HEK293 (cell line): Measurements from ENCODE around the gene SUMO3.
A peak's percentile ranks its signal among the peaks of the same experiment; 100 is the strongest.

Experiments used
- BCL11A ChIP-seq: fragments of 450-650 bp; formaldehyde crosslinking; IDR thresholded peaks from 2 replicates; pipeline ENCODE4 v1.5.1; 2016; ENCODE audit warnings: low read depth, missing biosample characterization, missing genetic modification characterization
- KLF10 ChIP-seq: fragments of 450-650 bp; IDR thresholded peaks from 2 replicates; pipeline ENCODE4 v1.5.1; 2018; ENCODE audit warnings: missing biosample characterization, mild to moderate bottlenecking, missing genetic modification characterization
- MYNN ChIP-seq: fragments of 450-650 bp; formaldehyde crosslinking; IDR thresholded peaks from 2 replicates; pipeline ENCODE4 v1.5.1; 2016; ENCODE audit warnings: missing biosample characterization, missing genetic modification characterization, borderline replicate concordance
- REPIN1 ChIP-seq: fragments of 450-650 bp; formaldehyde crosslinking; IDR thresholded peaks from 2 replicates; pipeline ENCODE4 v1.5.1; 2017; ENCODE audit warnings: missing biosample characterization, missing genetic modification characterization, low read depth
- REST ChIP-seq: fragments of 450-650 bp; formaldehyde crosslinking; IDR thresholded peaks from 2 replicates; pipeline ENCODE4 v1.5.1; 2016; ENCODE audit warnings: missing biosample characterization, missing genetic modification characterization
- SCRT1 ChIP-seq: fragments of 450-650 bp; formaldehyde crosslinking; IDR thresholded peaks from 2 replicates; pipeline ENCODE4 v1.5.1; 2016; ENCODE audit warnings: missing biosample characterization, missing genetic modification characterization, borderline replicate concordance
- ZBTB10 ChIP-seq: fragments of 450-650 bp; formaldehyde crosslinking; IDR thresholded peaks from 2 replicates; pipeline ENCODE4 v1.5.1; 2016; ENCODE audit warnings: missing biosample characterization, missing genetic modification characterization
- ZBTB17 ChIP-seq: fragments of 450-650 bp; formaldehyde crosslinking; IDR thresholded peaks from 2 replicates; pipeline ENCODE4 v1.5.1; 2016; ENCODE audit warnings: missing biosample characterization, missing genetic modification characterization
- ZBTB20 ChIP-seq: fragments of 450-650 bp; formaldehyde crosslinking; IDR thresholded peaks from 2 replicates; pipeline ENCODE4 v1.5.1; 2016; ENCODE audit warnings: missing biosample characterization, missing genetic modification characterization
- ZBTB48 ChIP-seq: fragments of 450-650 bp; formaldehyde crosslinking; IDR thresholded peaks from 2 replicates; pipeline ENCODE4 v1.5.1; 2016; ENCODE audit warnings: missing biosample characterization, missing genetic modification characterization
- ZFHX2 ChIP-seq: fragments of 450-650 bp; formaldehyde crosslinking; conservative IDR thresholded peaks from 2 replicates; pipeline ENCODE4 v1.5.1; 2016; ENCODE audit warnings: missing biosample characterization, missing genetic modification characterization
- ZNF140 ChIP-seq: fragments of 450-650 bp; formaldehyde crosslinking; IDR thresholded peaks from 2 replicates; pipeline ENCODE4 v1.5.1; 2016; ENCODE audit warnings: missing biosample characterization, missing genetic modification characterization
- ZNF184 ChIP-seq: fragments of 450-650 bp; IDR thresholded peaks from 2 replicates; pipeline ENCODE4 v1.5.1; 2018; ENCODE audit warnings: missing biosample characterization, mild to moderate bottlenecking, missing genetic modification characterization
- ZNF37A ChIP-seq: fragments of 450-650 bp; IDR thresholded peaks from 2 replicates; pipeline ENCODE4 v1.5.1; 2018; ENCODE audit warnings: missing biosample characterization, missing genetic modification characterization
- ZNF416 ChIP-seq: fragments of 450-650 bp; formaldehyde crosslinking; IDR thresholded peaks from 2 replicates; pipeline ENCODE4 v1.5.1; 2016; ENCODE audit warnings: missing biosample characterization, missing genetic modification characterization
- ZNF423 ChIP-seq: fragments of 450-650 bp; formaldehyde crosslinking; IDR thresholded peaks from 2 replicates; pipeline ENCODE4 v1.5.1; 2016; ENCODE audit warnings: missing biosample characterization, missing genetic modification characterization
- ZNF426 ChIP-seq: fragments of 450-650 bp; formaldehyde crosslinking; IDR thresholded peaks from 2 replicates; pipeline ENCODE4 v1.5.1; 2017; ENCODE audit warnings: missing biosample characterization, missing genetic modification characterization, mild to moderate bottlenecking, inconsistent platforms, moderate library complexity
- ZNF514 ChIP-seq: fragments of 450-650 bp; formaldehyde crosslinking; IDR thresholded peaks from 2 replicates; pipeline ENCODE4 v1.5.1; 2016; ENCODE audit warnings: missing biosample characterization, missing genetic modification characterization
- ZNF561 ChIP-seq: fragments of 450-650 bp; IDR thresholded peaks from 2 replicates; pipeline ENCODE4 v1.5.1; 2018; ENCODE audit warnings: missing biosample characterization, missing genetic modification characterization, borderline replicate concordance
- ZNF776 ChIP-seq: fragments of 450-650 bp; formaldehyde crosslinking; IDR thresholded peaks from 2 replicates; pipeline ENCODE4 v1.5.0; 2017; ENCODE audit warnings: missing biosample characterization, missing genetic modification characterization, borderline replicate concordance
- ZNF830 ChIP-seq: fragments of 450-650 bp; IDR thresholded peaks from 2 replicates; pipeline ENCODE4 v1.5.0; 2018; ENCODE audit warnings: missing biosample characterization, missing genetic modification characterization, low read depth, mild to moderate bottlenecking, moderate library complexity
- ZSCAN4 ChIP-seq: fragments of 450-650 bp; formaldehyde crosslinking; IDR thresholded peaks from 2 replicates; pipeline ENCODE4 v1.5.1; 2017; ENCODE audit warnings: missing biosample characterization, missing genetic modification characterization
- TF ChIP-seq, protein P1 (sequence below): fragments of 450-650 bp; formaldehyde crosslinking; IDR thresholded peaks from 2 replicates; pipeline ENCODE4 v1.5.1; 2016; ENCODE audit warnings: missing biosample characterization, missing genetic modification characterization
- TF ChIP-seq, protein P2 (sequence below): fragments of 450-650 bp; formaldehyde crosslinking; IDR thresholded peaks from 2 replicates; pipeline ENCODE4 v1.5.0; 2017; ENCODE audit warnings: missing biosample characterization, missing genetic modification characterization, borderline replicate concordance
- TF ChIP-seq, protein P3 (sequence below): fragments of 450-650 bp; formaldehyde crosslinking; IDR thresholded peaks from 2 replicates; pipeline ENCODE4 v1.5.1; 2016; ENCODE audit warnings: missing biosample characterization, missing genetic modification characterization

Gene SUMO3

DNA sequence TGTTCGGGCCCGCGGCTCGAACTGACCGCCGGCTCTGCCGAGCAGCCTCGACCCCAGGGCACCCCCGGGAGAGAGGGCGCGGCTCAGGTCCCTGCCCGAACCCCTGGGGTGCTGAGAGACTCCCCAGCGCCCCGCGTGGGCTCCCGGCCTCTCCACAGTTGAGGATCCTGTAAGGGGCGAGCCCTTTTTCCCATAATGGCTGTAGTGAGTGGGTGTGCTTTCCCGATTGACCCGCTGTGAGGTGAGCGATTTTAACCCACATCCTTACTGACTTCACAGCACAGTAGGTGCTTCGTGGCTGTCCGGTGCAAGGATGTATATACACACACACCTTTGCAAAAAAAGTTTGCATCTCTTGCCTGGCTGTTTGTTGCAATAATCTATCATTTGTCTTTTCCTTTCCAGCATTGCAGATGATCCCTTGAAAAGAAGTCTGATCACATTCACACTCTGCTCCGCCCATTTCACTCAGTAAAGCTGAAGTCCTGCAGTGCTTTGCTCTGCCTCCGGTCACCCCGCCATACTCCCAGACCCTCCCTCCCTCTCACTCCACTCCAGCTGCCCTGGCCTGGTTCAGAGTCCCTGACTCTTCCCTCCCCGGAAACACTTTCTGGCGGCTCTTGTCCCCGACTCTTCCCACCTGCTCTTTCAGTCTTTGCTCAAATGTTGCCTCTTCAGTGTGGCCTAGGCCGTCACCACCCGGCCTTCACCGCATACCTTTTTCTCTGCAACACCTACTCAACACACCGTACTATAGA is 15.3 kb downstream of the SUMO3 start (continued):
- no peak for TF ChIP-seq REST (tag by site-specific recombination)
- TF ChIP-seq ZNF561 (tag by site-specific recombination): peak; percentile 35; the same call in 1 of the 2 replicates
- peak; percentile 99 for TF ChIP-seq ZBTB48
- no peak for TF ChIP-seq ZNF416 (tag by site-specific recombination)
- TF ChIP-seq, protein P1, sequence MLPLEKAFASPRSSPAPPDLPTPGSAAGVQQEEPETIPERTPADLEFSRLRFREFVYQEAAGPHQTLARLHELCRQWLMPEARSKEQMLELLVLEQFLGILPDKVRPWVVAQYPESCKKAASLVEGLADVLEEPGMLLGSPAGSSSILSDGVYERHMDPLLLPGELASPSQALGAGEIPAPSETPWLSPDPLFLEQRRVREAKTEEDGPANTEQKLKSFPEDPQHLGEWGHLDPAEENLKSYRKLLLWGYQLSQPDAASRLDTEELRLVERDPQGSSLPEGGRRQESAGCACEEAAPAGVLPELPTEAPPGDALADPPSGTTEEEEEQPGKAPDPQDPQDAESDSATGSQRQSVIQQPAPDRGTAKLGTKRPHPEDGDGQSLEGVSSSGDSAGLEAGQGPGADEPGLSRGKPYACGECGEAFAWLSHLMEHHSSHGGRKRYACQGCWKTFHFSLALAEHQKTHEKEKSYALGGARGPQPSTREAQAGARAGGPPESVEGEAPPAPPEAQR (tag by site-specific recombination): no peak
- TF ChIP-seq ZNF426 (tag by site-specific recombination): no peak
- TF ChIP-seq, protein P2, sequence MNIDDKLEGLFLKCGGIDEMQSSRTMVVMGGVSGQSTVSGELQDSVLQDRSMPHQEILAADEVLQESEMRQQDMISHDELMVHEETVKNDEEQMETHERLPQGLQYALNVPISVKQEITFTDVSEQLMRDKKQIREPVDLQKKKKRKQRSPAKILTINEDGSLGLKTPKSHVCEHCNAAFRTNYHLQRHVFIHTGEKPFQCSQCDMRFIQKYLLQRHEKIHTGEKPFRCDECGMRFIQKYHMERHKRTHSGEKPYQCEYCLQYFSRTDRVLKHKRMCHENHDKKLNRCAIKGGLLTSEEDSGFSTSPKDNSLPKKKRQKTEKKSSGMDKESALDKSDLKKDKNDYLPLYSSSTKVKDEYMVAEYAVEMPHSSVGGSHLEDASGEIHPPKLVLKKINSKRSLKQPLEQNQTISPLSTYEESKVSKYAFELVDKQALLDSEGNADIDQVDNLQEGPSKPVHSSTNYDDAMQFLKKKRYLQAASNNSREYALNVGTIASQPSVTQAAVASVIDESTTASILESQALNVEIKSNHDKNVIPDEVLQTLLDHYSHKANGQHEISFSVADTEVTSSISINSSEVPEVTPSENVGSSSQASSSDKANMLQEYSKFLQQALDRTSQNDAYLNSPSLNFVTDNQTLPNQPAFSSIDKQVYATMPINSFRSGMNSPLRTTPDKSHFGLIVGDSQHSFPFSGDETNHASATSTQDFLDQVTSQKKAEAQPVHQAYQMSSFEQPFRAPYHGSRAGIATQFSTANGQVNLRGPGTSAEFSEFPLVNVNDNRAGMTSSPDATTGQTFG (tag by site-specific recombination): no peak
- peak; percentile 59 for TF ChIP-seq ZFHX2 (tag by site-specific recombination)
- TF ChIP-seq ZNF776 (tag by site-specific recombination): no peak
- TF ChIP-seq ZNF830 (tag by site-specific recombination): no peak
- no peak for TF ChIP-seq SCRT1 (tag by site-specific recombination)
- TF ChIP-seq KLF10 (tag by site-specific recombination): no peak
- peak; percentile 28; the same call in 1 of the 2 replicates for TF ChIP-seq ZBTB17 (tag by site-specific recombination)
- no peak for TF ChIP-seq ZSCAN4
- TF ChIP-seq REPIN1 (tag by site-specific recombination): no peak
- no peak for TF ChIP-seq BCL11A (tag by site-specific recombination)
- 0 out of 2 replicates have a peak, but pooled peaks have one; percentile 8 for TF ChIP-seq ZNF184
- TF ChIP-seq ZBTB20 (tag by site-specific recombination): no peak
- no peak for TF ChIP-seq ZNF37A (tag by site-specific recombination)
- no peak for TF ChIP-seq ZNF514
- TF ChIP-seq MYNN (tag by site-specific recombination): no peak
- no peak for TF ChIP-seq ZNF140
- TF ChIP-seq, protein P3, sequence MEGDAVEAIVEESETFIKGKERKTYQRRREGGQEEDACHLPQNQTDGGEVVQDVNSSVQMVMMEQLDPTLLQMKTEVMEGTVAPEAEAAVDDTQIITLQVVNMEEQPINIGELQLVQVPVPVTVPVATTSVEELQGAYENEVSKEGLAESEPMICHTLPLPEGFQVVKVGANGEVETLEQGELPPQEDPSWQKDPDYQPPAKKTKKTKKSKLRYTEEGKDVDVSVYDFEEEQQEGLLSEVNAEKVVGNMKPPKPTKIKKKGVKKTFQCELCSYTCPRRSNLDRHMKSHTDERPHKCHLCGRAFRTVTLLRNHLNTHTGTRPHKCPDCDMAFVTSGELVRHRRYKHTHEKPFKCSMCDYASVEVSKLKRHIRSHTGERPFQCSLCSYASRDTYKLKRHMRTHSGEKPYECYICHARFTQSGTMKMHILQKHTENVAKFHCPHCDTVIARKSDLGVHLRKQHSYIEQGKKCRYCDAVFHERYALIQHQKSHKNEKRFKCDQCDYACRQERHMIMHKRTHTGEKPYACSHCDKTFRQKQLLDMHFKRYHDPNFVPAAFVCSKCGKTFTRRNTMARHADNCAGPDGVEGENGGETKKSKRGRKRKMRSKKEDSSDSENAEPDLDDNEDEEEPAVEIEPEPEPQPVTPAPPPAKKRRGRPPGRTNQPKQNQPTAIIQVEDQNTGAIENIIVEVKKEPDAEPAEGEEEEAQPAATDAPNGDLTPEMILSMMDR (tag by site-specific recombination): peak; percentile 20
- peak; percentile 77 for TF ChIP-seq ZNF423 (tag by site-specific recombination)
- TF ChIP-seq ZBTB10: peak; percentile 87
